Activated effector memory CD4-positive, alpha-beta T cell treated with Interleukin-2 at 50 U/mL for 16 hours (primary cell): ENCODE results near the gene ASXL3.

ENCODE experiments used
- DNase-seq: peaks from one replicate; pipeline ENCODE4 v3.0.0-alpha.2; 2020

ASXL3 gene

DNA sequence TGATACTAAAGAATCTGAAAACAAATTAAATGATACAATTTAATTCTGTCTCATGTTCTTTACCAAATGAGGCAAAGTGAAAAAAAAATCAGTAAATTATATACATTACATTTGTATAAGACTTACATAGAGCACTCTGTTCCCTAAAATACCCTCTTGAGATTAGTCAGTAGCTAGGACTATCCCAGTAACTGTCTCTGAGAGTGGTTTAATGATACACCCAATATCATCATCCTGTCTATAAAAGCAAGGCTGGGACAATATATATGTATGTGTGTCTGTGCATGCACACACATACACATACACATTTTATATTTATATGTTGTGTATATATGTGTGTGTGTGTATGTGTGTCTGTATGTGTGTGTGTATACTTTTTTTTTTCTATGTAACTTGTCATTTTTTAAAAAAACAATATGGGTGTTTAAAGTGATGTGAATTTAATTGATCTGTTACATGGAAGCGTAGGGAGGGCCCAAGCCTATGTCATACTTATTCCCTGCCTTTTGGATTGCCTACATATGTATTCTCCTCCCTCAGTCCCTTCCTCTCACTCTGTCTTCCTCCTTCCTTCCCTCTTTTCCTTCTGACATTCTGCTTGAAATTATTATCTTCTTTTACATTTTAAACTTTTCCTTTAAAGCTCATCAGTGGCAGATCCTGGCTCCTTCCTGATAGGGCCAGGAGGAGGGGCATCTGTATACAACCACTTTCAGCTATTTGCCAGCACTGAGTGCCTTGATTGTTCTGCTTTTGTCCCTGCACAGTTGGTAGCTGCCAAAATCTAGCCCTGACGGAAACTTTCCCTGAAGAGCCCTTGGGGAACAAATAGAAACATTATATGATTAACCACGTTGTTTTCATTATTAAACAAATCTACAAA is 6.8 kb downstream of the ASXL3 start:
- DNase-seq: no peak

DNA sequence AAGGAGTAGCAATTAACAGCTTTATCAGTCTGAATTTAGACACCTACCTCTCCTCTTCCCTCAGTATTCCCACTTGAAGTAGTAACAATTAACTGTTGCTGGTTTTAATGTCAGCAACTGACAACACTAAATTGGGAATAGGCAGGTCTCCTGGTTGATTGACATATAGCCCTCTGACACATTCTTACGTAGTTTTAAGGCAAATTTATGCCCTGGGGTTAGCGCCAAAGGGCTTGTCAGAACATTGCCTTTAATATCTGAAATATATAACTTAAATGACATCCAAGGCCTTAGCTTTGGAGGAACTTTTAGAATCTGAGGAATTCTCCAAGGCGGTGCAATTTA is 7.4 kb downstream of the ASXL3 start:
- DNase-seq: no peak

GRCh38 chr18:33588361-33588760 is 10.3 kb downstream of the ASXL3 start:
- no peak for DNase-seq

DNA sequence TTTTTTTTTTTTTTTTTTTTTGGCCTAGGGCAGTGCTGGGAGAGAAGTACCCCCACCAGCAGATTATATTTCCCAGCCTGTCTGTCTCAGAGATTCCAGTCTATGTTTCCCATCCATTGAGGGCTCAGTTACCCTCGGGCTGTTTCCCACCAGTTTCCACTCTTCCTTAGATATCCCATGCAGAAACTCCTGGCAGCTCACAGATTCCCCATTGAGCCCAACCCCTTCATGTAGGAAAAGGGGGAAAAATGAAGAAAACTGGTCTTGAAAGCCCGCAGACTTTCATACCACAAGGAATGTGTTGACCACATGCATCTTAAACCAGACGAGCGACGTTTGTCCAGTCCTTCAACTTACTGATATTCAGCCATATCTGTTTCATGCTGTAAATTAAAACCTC is 15.2 kb downstream of the ASXL3 start:
- DNase-seq: no peak

DNA sequence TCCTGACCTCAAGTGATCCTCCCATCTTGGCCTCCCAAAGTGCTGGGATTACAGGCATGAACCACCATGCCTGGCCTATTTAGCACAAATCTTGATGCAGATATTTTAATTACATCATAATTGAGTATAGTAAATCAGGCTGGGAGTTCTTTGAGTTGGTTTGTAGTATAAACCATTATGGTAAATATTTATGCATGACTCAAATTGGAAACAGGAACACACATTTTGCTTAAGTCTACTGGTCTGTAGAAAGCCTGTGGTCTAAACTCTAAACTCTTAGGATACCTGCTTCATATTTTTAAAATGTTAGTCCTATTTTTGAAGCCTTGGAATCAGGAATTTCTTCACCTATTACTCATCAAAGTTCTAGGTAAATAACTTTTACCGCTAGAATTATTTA is 16.8 kb downstream of the ASXL3 start:
- no peak for DNase-seq

GRCh38 chr18:33596178-33596854 is 18.3 kb downstream of the ASXL3 start:
- no peak for DNase-seq

- DNase-seq: no peak
Observed at GRCh38 chr18:33600846-33601245, 22.8 kb downstream of the ASXL3 start.

GRCh38 chr18:33603454-33603853 is 25.4 kb downstream of the ASXL3 start:
- DNase-seq: no peak

DNA sequence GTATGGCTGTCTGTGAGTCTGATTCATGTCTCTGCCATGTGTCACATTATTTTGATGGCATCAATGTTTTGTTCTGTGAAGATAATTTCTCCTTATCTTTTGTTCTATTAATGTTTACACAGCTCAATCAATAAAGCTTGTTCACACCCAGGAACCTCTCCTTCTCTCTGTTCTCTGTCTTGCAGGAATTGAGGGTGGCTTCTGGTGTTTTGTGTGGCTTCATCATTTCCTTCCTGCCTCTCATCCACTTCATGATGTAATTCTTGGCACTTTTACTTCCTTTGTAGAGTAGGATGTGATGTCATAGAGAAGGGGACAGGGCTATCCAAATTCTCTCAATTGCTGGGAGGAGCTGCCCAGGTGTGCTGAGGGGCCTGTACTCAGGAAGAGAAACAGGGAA is 27.2 kb downstream of the ASXL3 start:
- no peak for DNase-seq

DNA sequence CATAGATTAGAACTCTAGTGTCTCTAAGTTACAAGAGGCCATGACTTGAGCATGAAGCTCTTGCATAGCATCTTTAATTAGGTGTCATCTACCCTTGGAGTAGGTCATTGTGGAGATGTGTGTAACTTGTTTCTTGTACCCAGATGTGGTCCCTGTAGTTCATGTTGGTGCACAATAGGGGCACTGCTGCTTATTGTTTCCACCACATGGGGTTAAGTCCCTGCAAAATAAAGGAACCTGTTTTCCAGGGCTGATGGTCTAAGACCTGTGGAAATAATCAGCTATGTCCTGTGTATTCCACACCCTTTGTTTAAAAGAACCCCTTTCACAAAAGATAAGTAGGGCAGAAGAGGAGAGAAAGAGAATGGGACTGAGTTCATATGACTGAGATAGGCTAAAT is 28.6 kb downstream of the ASXL3 start:
- DNase-seq: no peak

- no peak for DNase-seq
Observed at GRCh38 chr18:33611525-33612135, 33.6 kb downstream of the ASXL3 start.

- DNase-seq: no peak
Observed at GRCh38 chr18:33612632-33613031, 34.6 kb downstream of the ASXL3 start.

- no peak for DNase-seq
Observed at GRCh38 chr18:33616556-33616955, 38.5 kb downstream of the ASXL3 start.

- DNase-seq: no peak
Observed at GRCh38 chr18:33627114-33627513, 49.1 kb downstream of the ASXL3 start.

GRCh38 chr18:33630476-33630875 is 52.5 kb downstream of the ASXL3 start:
- DNase-seq: no peak

GRCh38 chr18:33641141-33641540 is 63.1 kb downstream of the ASXL3 start:
- DNase-seq: no peak

DNA sequence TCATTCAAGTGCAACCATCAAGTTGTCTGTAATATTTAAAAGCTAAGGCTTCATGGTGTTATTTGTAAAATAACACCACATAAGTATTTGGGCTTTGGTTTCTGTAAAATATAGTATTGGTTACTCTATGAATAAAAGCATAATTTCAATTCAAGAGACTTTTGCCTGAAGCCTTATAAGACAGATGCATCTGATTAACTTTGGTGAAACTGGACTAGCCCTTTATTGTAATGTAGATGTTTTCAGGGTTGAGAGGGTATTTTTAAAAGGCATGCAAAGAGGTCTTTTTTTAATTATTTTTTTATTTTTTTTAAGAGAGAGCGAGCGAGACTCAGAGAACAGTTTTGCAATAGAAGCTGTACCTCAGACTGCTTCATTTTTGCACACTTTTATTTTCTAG is 66.5 kb downstream of the ASXL3 start:
- no peak for DNase-seq

GRCh38 chr18:33647365-33647764 is 69.3 kb downstream of the ASXL3 start:
- DNase-seq: no peak

DNA sequence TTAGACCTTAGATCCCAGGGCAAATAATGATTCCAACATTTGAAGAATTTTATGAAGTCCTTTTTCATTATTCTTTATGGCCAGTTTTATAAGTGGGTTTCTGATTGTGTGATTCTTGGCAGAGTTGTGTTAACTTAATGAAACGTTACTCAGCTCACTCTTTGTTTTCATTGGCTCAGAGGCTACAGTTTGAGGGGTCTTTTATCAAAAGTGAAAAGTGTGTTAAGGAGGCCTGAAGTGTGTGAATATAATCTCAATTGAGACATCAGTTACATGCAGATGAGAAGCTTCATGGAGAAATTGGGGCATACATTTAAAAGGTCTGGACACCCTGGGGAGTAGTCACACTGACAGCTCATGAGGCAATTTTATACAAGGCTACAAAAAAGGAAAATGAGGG is 74.6 kb downstream of the ASXL3 start:
- DNase-seq: no peak

GRCh38 chr18:33653231-33653630 is 75.2 kb downstream of the ASXL3 start:
- DNase-seq: no peak

- no peak for DNase-seq
Observed at GRCh38 chr18:33656889-33657448, 79.0 kb downstream of the ASXL3 start.

DNA sequence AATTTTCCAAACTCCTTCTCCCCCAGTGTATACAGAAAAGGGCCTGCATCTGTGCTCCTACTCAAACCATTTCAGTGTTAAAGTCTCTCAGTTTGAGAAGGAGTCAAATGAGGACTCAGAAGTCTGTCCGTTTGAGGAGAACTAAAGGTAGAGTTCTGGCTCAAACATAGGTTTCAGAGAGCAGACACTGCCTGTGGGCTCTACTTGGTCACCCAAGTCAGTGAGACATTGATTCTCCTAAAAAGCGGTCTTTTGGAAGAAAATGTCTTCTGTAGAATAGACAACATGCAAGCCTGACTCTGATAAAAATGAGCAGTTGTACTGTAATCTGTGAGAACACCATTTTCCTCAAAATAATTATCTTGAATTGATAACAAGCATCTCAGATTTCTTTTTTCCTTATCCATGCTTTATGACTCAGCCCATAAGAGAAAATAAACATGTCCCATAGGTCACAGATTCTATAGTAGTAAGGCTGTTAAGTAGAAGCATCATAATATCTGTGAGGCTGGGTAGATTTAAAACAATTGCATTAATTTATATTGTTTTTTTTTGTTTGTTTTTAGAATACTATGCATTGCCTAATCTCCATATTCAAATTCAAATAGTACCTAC is 82.8 kb downstream of the ASXL3 start:
- DNase-seq: no peak

DNA sequence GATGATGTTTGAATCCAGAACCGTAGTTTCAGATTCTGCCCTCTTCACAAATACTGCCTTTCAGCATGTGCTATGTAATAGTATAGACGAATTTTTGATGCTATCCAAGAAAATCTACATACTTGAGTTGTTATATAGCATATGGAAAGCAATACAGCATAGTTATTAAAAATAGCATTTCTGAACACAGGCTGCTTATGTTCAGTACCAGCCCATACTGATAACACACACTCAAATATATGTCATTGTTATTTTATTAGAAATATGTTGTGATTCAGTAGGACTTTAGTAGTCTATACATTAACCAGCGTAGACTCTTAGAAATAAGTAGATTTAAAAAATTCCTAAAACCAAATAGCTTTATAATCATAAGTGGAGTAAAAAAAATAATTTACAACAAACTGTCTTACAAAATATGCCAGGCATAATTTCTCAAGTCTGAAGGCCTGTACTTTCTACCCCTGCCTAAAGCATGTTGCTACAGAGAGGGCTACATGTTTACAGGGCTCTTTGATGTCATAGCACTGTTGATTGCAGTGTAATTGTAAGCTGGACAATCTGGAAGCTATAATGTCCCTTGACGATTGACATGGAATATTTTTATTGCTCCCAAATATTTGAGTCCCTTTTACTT is 86.3 kb downstream of the ASXL3 start:
- DNase-seq: no peak
